ENCODE data around the gene HSD11B2. TPM values are rescaled to one million over a fixed set of nuclear protein-coding genes. Genes with fewer than 3 reads are reported as not detected.

Gene HSD11B2
- total and polyA plus RNA-seq, 2 of the 8 experiments (the other 6 are each of a cell fraction or from before 2014, with no cell fraction given), result 28.7 to 32.9 TPM

DNA sequence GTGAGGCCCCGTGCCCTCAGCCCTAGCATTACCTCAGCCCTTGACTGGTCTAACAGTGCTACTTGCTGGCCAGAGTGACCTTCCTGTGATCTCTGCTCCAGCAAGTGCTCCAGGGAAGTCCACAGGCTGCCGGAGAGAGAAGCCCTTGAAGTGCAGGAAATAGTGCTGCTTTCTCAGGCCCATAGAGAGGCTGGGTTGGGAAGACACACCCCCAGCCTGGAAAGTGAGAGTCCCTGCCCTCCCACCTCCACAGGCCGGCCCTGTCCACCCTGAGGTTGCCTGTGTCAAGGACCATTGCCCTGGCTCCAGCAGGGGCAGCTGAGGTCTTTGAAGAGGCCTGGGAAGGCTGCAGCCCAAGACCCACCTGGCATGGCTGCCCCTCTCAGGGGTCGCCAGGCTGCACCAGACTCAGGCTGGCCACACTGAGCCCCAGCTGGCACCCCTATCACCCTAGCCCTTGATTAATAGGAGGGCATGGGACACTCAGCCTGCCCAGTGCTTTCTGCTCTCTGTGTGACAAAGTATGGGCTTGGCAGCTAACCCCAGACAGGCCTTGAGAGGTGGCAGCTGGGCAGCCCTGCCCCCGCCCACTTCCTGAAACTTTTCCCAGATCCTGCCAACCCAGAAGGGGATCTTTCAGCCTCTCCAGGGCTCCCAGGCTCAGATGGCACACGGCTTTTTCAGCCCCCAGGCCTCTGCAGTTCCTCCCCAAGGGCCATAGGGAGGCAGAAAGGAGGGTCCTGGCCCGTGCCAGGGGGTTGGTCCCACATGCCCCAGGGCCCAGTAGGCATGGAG, 28.3 kb downstream of the HSD11B2 start (continued):
- TF ChIP-seq, protein P1, sequence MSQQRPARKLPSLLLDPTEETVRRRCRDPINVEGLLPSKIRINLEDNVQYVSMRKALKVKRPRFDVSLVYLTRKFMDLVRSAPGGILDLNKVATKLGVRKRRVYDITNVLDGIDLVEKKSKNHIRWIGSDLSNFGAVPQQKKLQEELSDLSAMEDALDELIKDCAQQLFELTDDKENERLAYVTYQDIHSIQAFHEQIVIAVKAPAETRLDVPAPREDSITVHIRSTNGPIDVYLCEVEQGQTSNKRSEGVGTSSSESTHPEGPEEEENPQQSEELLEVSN (IDR thresholded peaks at IDR 0.05), result no peak
- TF ChIP-seq EGR1 (IDR thresholded peaks at IDR 0.05; ENCODE audit: borderline replicate concordance, low read depth, low read length), result no peak
- no peak for TF ChIP-seq RXRA (IDR thresholded peaks at IDR 0.05; ENCODE audit: insufficient read depth, low read depth, low read length)
- no peak for TF ChIP-seq SP1 (IDR thresholded peaks at IDR 0.05; ENCODE audit: low read depth, low read length)
- no peak for TF ChIP-seq MAFK (IDR thresholded peaks at IDR 0.05; ENCODE audit: low read depth, low read length)
- no peak for TF ChIP-seq SIX5 (IDR thresholded peaks at IDR 0.05; ENCODE audit: low read depth, low read length)
